Ovary (tissue), 9 donors: ENCODE data around the gene IER5. TPM values are rescaled to one million over a fixed set of nuclear protein-coding genes. Genes with fewer than 3 reads are reported as not detected.

Experiments
- DNase-seq, 5 donors: peaks; one replicate each; pipeline ENCODE4 v3.0.0-alpha.2; 2019 to 2020
- H3K27ac ChIP-seq, 2 donors: fragments of 200-600 bp; one replicate each; pipeline versions ENCODE4 v1.5.1 to v1.8.0; 2019 to 2022
- H3K27me3 ChIP-seq: fragments of 200-600 bp; one replicate; pipeline ENCODE4 v1.8.0; 2022
- H3K36me3 ChIP-seq: fragments of 200-600 bp; sonication (generic); one replicate; pipeline ENCODE4 v1.5.1; 2019
- H3K4me1 ChIP-seq: one replicate; pipeline ENCODE4 v1.8.1; 2013; ENCODE audit warnings: mild to moderate bottlenecking, moderate library complexity; ENCODE audit not compliant: insufficient read depth
- H3K4me3 ChIP-seq: fragments of 200-600 bp; sonication (generic); one replicate; pipeline ENCODE4 v1.5.1; 2017
- H3K9me3 ChIP-seq, 2 donors: fragments of 200-600 bp in 1 of 2; sonication (generic) in 1 of 2; one replicate each; pipeline versions ENCODE4 v1.5.1 to v1.8.1; 2013 to 2019; ENCODE audit warnings: mild to moderate bottlenecking in 1 of 2, moderate library complexity in 1 of 2
- CTCF ChIP-seq, 3 donors: fragments of 450-650 bp in 2 of 3; fragments of 200-600 bp in 1 of 3; IDR thresholded peaks; one replicate each; pipeline versions ENCODE4 v1.5.1 to v1.8.0; 2016 to 2022; ENCODE audit warnings: antibody characterized with exemption in 3 of 3, mild to moderate bottlenecking in 1 of 3
- EP300 ChIP-seq: sonication (generic); formaldehyde crosslinking; IDR thresholded peaks from one replicate; pipeline ENCODE4 v1.6.1; 2017; ENCODE audit warnings: antibody characterized with exemption
- POLR2A ChIP-seq: fragments of 450-650 bp; IDR thresholded peaks from one replicate; pipeline ENCODE4 v1.6.1; 2017; ENCODE audit warnings: antibody characterized with exemption, mild to moderate bottlenecking, moderate library complexity
- WGBS, 3 donors: extraction: QIAGEN DNeasy Blood & Tissue Kit in 1 of 3; methylation state at CpG; one replicate each; pipeline versions ENCODE4 v1.1.5 to v1.1.7; 2013 to 2017; 5-methylcytosine and 5-hydroxymethylcytosine counted together
- intact Hi-C, 4 donors: fragments of 100-400 bp; cut with DNase I; formaldehyde crosslinking; loops; one replicate each; pipeline versions ENCODE4 v1.11.0 to v1.15.1; 2022 to 2023
- polyA plus RNA-seq, 2 donors: library from polyadenylated mRNA; stranded (reverse); fragments of 200-250 nt in 1 of 2; fragments of 350-450 nt in 1 of 2; fragmentation: Illumina TruSeq in 1 of 2; extraction: RNeasy Lipid Tissue Mini Kit (QIAGEN cat#74804) in 1 of 2; gene quantifications; one replicate each; pipeline ENCODE4 v1.2.3, GENCODE V29; 2013 to 2014
- total RNA-seq, 7 donors: library from RNA; depleted of rRNA in 2 of 7; stranded (reverse); fragments of >200 nt in 2 of 7; fragmentation: NEBNext Ultra II Directional in 3 of 7; extraction: Animal tissue kit (Norgen Biotek cat#: 25700) in 3 of 7; gene quantifications; one replicate each; pipeline versions ENCODE4 v1.1.0 to v1.2.4, GENCODE V29; 2016 to 2023
- donor health status: DM: no; HTN: no; CAD: no; lungs with moderate emphysema.
- donor health status: DM: no; HTN: no; CAD: no.
- donor health status: Bipolar disorder and iron deficiency.
- donor health status: DM: yes; HTN: yes; CAD: no.
- donor health status: DM: no; HTN: no; CAD: no.
- donor health status: DM: yes; HTN: yes; CAD: no.

Gene IER5
- total and polyA plus RNA-seq, 9 donors, result 2.5 to 43.4 (median 5.7) TPM

GRCh38 chr1:181107711-181108110, 19.2 kb downstream of the IER5 start:
- 20 to 33% (median 23%) methylated on average over 2 of the region's 2 CpGs for WGBS, 3 donors
- Histone ChIP-seq H3K27me3 (no peaks in the 10 kb centered on the region), H3K9me3 (no peaks in the 10 kb centered on the region), H3K27ac (no peak overlapping the region), H3K36me3 (no peaks in the 10 kb centered on the region), H3K4me3 (no peak overlapping the region), H3K4me1 (peaks cover 3% of the 10 kb centered on the region)
- intact Hi-C loops, result no loop called here
- TF ChIP-seq POLR2A (no peak), CTCF (IDR thresholded peaks at IDR 0.05) (no peak), EP300 (no peak)
- no peak for DNase-seq

- no peak overlapping the region for H3K27ac ChIP-seq
- intact Hi-C loops, result no loop called here
- H3K36me3 ChIP-seq, result no peaks in the 10 kb centered on the region
Measured at GRCh38 chr1:181108304-181108867, 19.9 kb downstream of the IER5 start.

GRCh38 chr1:181110013-181110412, 21.5 kb downstream of the IER5 start:
- Histone ChIP-seq H3K4me3 (no peak overlapping the region), H3K9me3 (no peaks in the 10 kb centered on the region), H3K27ac (no peak overlapping the region), H3K4me1 (no peaks in the 10 kb centered on the region), H3K36me3 (no peaks in the 10 kb centered on the region), H3K27me3 (no peaks in the 10 kb centered on the region)
- intact Hi-C loops, result no loop called here
- no peak for TF ChIP-seq EP300
- no peak for TF ChIP-seq POLR2A
- TF ChIP-seq CTCF (IDR thresholded peaks at IDR 0.05), result no peak
- DNase-seq, result no peak
- whole genome bisulfite sequencing, 3 donors, result 85 to 96% (median 91%) methylated on average over 2 of the region's 2 CpGs

More at GRCh38 chr1:181108304-181108867, 19.9 kb downstream of the IER5 start:
- Histone ChIP-seq H3K4me3 (no peak overlapping the region), H3K9me3 (no peaks in the 10 kb centered on the region), H3K4me1 (no peaks in the 10 kb centered on the region), H3K27me3 (no peaks in the 10 kb centered on the region)
- no peak for DNase-seq
- WGBS, 3 donors, result 77 to 84% (median 81%) methylated on average over 7 of the region's 7 CpGs
- no peak for TF ChIP-seq EP300
- no peak for TF ChIP-seq CTCF (IDR thresholded peaks at IDR 0.05)
- no peak for TF ChIP-seq POLR2A

- Histone ChIP-seq H3K4me3 (no peak overlapping the region), H3K36me3 (no peaks in the 10 kb centered on the region), H3K4me1 (no peaks in the 10 kb centered on the region), H3K27ac (no peak overlapping the region), H3K27me3 (no peaks in the 10 kb centered on the region), H3K9me3 (no peaks in the 10 kb centered on the region)
- intact Hi-C loops, result no loop called here
- WGBS, 3 donors, result 86 to 95% (median 91%) methylated on average over 3 of the region's 3 CpGs
- DNase-seq, result no peak
- TF ChIP-seq CTCF (IDR thresholded peaks at IDR 0.05) (no peak), POLR2A (no peak), EP300 (no peak)
Measured at GRCh38 chr1:181111559-181111958, 23.1 kb downstream of the IER5 start.
